ENCODE results near the gene NSMCE1.
"Not testable (repeated sequence)": the region's sequence is repeated elsewhere in the genome, so short reads cannot be mapped to it uniquely, and the experiment has no call there.

Gene NSMCE1

GRCh38 chr16:27220120-27220519 lies 48.5 kb downstream of the NSMCE1 start:
- no peak overlapping the region for H3K4me3 Mint-ChIP-seq
- H3K27ac Mint-ChIP-seq (ENCODE audit: low read depth) = no peak overlapping the region
- ATAC-seq (replicated peaks; ENCODE audit: extremely low read depth, poor library complexity, severe bottlenecking) (no peak), DNase-seq (ENCODE audit: low spot score in 2 of 2) (no peak)
- H3K9me3 Mint-ChIP-seq = no peaks in the 10 kb centered on the region
- H3K4me1 Mint-ChIP-seq = peaks cover 8% of the 10 kb centered on the region
- H3K27me3 Mint-ChIP-seq = no peaks in the 10 kb centered on the region
- H3K36me3 Mint-ChIP-seq (ENCODE audit: insufficient read depth) = peaks cover 9% of the 10 kb centered on the region

- Mint-ChIP-seq H3K27me3 (no peaks in the 10 kb centered on the region), H3K36me3 (ENCODE audit: insufficient read depth) (peaks cover 11% of the 10 kb centered on the region), H3K9me3 (no peaks in the 10 kb centered on the region), H3K27ac (ENCODE audit: low read depth) (no peak overlapping the region), H3K4me3 (no peak overlapping the region), H3K4me1 (peaks cover 5% of the 10 kb centered on the region)
- DNase-seq (ENCODE audit: low spot score in 2 of 2) = no peak
- ATAC-seq (replicated peaks; ENCODE audit: extremely low read depth, poor library complexity, severe bottlenecking) = no peak
Observed at GRCh38 chr16:27219161-27219560, 49.4 kb downstream of the NSMCE1 start.

DNA sequence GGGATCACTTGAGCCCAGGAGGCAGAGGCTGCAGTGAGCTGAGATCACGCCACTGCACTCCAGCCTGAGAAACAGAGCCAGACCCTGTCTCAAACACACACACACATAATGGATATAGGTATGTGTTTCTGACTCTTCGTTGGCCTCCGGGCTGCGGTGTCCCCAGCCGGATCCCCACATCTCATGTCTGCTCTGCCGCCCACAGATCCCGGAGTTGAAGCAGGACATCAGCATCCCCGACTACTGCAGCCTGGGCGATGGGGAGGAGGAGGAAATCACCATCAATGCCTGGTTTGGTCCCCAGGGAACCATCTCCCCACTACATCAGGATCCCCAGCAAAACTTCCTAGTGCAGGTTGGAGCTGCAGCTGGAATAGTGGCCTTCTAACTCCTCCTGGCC lies 49.8 kb downstream of the NSMCE1 start:
- Mint-ChIP-seq H3K9me3 (no peaks in the 10 kb centered on the region), H3K4me1 (peaks cover under 1% of the 10 kb centered on the region), H3K36me3 (ENCODE audit: insufficient read depth) (peaks cover 13% of the 10 kb centered on the region), H3K27me3 (no peaks in the 10 kb centered on the region), H3K4me3 (no peak overlapping the region), H3K27ac (ENCODE audit: low read depth) (no peak overlapping the region)
- ATAC-seq (replicated peaks; ENCODE audit: extremely low read depth, poor library complexity, severe bottlenecking) = no peak
- DNase-seq (ENCODE audit: low spot score in 2 of 2) = no peak

DNA sequence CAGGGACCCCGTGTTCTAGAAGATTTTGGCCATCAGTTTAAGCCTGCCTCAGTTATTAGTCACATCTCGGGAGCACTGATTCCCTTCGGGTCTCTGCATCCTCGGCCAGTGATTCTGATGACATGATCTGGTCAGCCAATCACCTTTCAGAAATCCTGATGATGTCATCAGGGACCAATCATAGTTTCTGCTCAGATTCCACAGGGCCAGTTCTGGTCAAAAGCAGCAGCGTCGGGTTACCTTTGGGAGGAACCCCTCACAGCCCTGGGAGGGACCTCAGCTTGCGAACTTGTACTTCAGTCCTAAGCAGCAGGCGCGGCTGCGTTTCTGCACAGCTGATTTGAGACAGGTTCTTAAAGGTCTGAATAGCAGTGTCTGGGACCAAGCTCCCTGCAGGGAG lies 51.3 kb downstream of the NSMCE1 start:
- Mint-ChIP-seq H3K4me3 (no peak overlapping the region), H3K27me3 (no peaks in the 10 kb centered on the region), H3K4me1 (no peaks in the 10 kb centered on the region), H3K36me3 (ENCODE audit: insufficient read depth) (peaks cover 13% of the 10 kb centered on the region), H3K27ac (ENCODE audit: low read depth) (no peak overlapping the region), H3K9me3 (no peaks in the 10 kb centered on the region)
- no peak for DNase-seq (ENCODE audit: low spot score in 2 of 2)
- no peak for ATAC-seq (replicated peaks; ENCODE audit: extremely low read depth, poor library complexity, severe bottlenecking)

DNA sequence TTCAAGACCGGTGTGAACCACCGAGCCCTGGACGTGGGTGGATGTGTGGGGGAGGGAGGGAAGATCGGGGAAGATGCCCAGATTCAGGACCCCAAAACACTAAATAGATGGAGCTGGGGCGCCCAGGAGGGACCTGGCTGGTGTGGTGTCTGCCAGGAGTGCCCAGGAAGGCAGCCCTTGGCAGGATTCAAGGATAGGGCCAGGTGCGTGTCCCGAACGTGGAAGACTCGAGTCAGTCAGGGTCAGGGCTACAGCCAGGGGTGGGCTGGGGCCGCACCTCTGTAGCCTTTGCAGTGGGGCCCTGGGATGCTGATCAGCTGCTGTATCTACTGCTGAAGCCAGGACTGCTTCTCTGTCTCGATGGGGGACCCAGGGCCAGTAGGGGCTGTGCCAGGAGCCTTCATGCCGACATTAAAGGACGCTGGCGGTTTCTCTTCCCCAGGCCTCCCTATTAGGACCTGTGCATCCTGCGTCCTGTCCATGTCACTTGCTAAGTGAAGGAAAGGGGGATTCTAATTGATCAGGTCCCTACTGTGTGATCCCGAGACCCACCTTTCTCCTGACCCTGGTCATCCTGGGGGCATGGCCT lies 52.2 kb downstream of the NSMCE1 start:
- no peak overlapping the region for H3K4me3 Mint-ChIP-seq
- H3K27me3 Mint-ChIP-seq = no peaks in the 10 kb centered on the region
- peak overlapping the region; percentile 46 for H3K27ac Mint-ChIP-seq (ENCODE audit: low read depth)
- H3K9me3 Mint-ChIP-seq = no peaks in the 10 kb centered on the region
- peaks cover 13% of the 10 kb centered on the region for H3K36me3 Mint-ChIP-seq (ENCODE audit: insufficient read depth)
- no peak for ATAC-seq (replicated peaks; ENCODE audit: extremely low read depth, poor library complexity, severe bottlenecking)
- no peak for DNase-seq (ENCODE audit: low spot score in 2 of 2)
- no peaks in the 10 kb centered on the region for H3K4me1 Mint-ChIP-seq

DNA sequence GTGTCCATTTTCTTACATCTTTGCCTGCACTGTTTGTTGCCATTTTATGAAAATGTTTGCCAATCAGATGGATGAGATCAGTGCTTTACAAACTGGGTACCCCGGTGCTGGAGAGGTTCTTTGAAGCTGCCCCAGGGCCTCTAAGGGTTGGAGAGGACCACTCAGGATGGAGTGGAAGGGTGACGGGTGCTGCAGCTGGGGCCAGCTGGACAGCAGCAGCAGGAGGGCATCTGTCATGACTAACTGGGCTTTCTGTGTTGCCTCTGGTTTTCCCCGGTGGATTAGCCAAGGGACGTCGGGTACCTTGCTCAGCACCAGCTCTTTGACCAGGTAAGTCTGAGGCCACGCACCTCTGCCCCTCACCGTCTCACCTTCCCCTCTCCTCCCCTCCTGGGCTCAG lies 52.9 kb downstream of the NSMCE1 start:
- Mint-ChIP-seq H3K4me3 (no peak overlapping the region), H3K36me3 (ENCODE audit: insufficient read depth) (peaks cover 13% of the 10 kb centered on the region), H3K4me1 (no peaks in the 10 kb centered on the region)

GRCh38 chr16:27214084-27214961 lies 54.2 kb downstream of the NSMCE1 start:
- H3K27ac Mint-ChIP-seq (ENCODE audit: low read depth) = no peak overlapping the region

More for the DNA sequence above, 52.9 kb downstream of the NSMCE1 start:
- Mint-ChIP-seq H3K9me3 (no peaks in the 10 kb centered on the region), H3K27me3 (no peaks in the 10 kb centered on the region), H3K27ac (ENCODE audit: low read depth) (peak overlapping the region; percentile 46)
- ATAC-seq (replicated peaks; ENCODE audit: extremely low read depth, poor library complexity, severe bottlenecking) = no peak
- no peak for DNase-seq (ENCODE audit: low spot score in 2 of 2)

GRCh38 chr16:27211026-27211425 lies 57.5 kb downstream of the NSMCE1 start:
- H3K27me3 Mint-ChIP-seq = no peaks in the 10 kb centered on the region
- H3K36me3 Mint-ChIP-seq (ENCODE audit: insufficient read depth) = peaks cover 10% of the 10 kb centered on the region
- no peak overlapping the region for H3K4me3 Mint-ChIP-seq
- no peak for ATAC-seq (replicated peaks; ENCODE audit: extremely low read depth, poor library complexity, severe bottlenecking)
- no peaks in the 10 kb centered on the region for H3K9me3 Mint-ChIP-seq
- no peak overlapping the region for H3K27ac Mint-ChIP-seq (ENCODE audit: low read depth)
- no peak for DNase-seq (ENCODE audit: low spot score in 2 of 2)
- no peaks in the 10 kb centered on the region for H3K4me1 Mint-ChIP-seq

More at GRCh38 chr16:27214084-27214961, 54.2 kb downstream of the NSMCE1 start:
- no peaks in the 10 kb centered on the region for H3K4me1 Mint-ChIP-seq
- DNase-seq (ENCODE audit: low spot score in 2 of 2) (no peak), ATAC-seq (replicated peaks; ENCODE audit: extremely low read depth, poor library complexity, severe bottlenecking) (no peak)
- no peaks in the 10 kb centered on the region for H3K9me3 Mint-ChIP-seq
- no peak overlapping the region for H3K4me3 Mint-ChIP-seq
- H3K36me3 Mint-ChIP-seq (ENCODE audit: insufficient read depth) = peaks cover 10% of the 10 kb centered on the region
- no peaks in the 10 kb centered on the region for H3K27me3 Mint-ChIP-seq

GRCh38 chr16:27210174-27210573 lies 58.4 kb downstream of the NSMCE1 start:
- ATAC-seq (replicated peaks; ENCODE audit: extremely low read depth, poor library complexity, severe bottlenecking) (no peak), DNase-seq (ENCODE audit: low spot score in 2 of 2) (no peak)
- no peak overlapping the region for H3K27ac Mint-ChIP-seq (ENCODE audit: low read depth)
- no peaks in the 10 kb centered on the region for H3K4me1 Mint-ChIP-seq
- H3K27me3 Mint-ChIP-seq = no peaks in the 10 kb centered on the region
- no peak overlapping the region for H3K4me3 Mint-ChIP-seq
- no peaks in the 10 kb centered on the region for H3K9me3 Mint-ChIP-seq
- H3K36me3 Mint-ChIP-seq (ENCODE audit: insufficient read depth) = peaks cover 8% of the 10 kb centered on the region

DNA sequence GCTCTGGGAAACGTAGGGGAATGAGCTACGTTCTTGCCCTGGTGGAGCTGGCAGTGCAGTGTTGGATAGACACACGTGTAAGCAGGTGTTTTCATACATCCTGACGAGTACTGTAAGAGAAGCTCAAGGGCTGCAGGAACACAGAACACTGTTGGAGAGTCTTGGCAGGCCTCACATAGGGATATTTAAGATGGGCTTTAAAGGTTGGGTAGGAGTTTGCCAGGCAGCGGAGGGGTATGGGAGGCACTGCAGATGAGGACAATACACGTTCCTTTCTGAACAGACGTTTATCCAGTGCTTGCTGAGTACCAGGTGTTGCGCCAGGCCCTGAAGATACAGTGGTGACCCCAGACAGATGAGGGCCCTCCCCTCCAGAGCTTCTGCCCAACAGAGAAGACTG lies 59.0 kb downstream of the NSMCE1 start:
- DNase-seq (ENCODE audit: low spot score in 2 of 2) (no peak), ATAC-seq (replicated peaks; ENCODE audit: extremely low read depth, poor library complexity, severe bottlenecking) (no peak)
- no peak overlapping the region for H3K27ac Mint-ChIP-seq (ENCODE audit: low read depth)
- peaks cover 5% of the 10 kb centered on the region for H3K36me3 Mint-ChIP-seq (ENCODE audit: insufficient read depth)
- H3K4me1 Mint-ChIP-seq = peaks cover under 1% of the 10 kb centered on the region
- H3K4me3 Mint-ChIP-seq = no peak overlapping the region
- no peaks in the 10 kb centered on the region for H3K9me3 Mint-ChIP-seq
- H3K27me3 Mint-ChIP-seq = no peaks in the 10 kb centered on the region

DNA sequence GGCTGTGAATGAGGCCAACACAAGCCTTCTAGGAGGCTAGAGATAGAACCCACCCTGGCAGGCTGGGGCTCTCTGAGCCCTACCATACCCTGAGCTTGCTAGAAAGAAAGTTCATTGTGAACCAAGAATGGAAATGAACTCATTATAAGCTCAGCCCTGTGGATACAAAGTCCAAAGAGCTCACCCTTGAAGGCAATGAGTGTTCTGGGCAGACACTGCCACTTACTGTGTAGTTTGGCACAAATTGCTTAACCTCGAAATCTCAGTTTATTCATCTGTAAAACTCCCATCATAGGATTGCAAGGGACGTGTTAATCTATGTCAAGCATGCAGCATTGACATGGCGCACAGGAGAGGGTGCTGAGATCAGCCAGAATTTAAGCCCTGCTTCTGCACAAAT lies 59.8 kb downstream of the NSMCE1 start:
- peaks cover 8% of the 10 kb centered on the region for H3K4me1 Mint-ChIP-seq
- no peaks in the 10 kb centered on the region for H3K27me3 Mint-ChIP-seq
- H3K27ac Mint-ChIP-seq (ENCODE audit: low read depth) = no peak overlapping the region
- peaks cover 4% of the 10 kb centered on the region for H3K36me3 Mint-ChIP-seq (ENCODE audit: insufficient read depth)
- ATAC-seq (replicated peaks; ENCODE audit: extremely low read depth, poor library complexity, severe bottlenecking) = no peak
- H3K9me3 Mint-ChIP-seq = no peaks in the 10 kb centered on the region
- no peak overlapping the region for H3K4me3 Mint-ChIP-seq
- no peak for DNase-seq (ENCODE audit: low spot score in 2 of 2)

- ATAC-seq (replicated peaks; ENCODE audit: extremely low read depth, poor library complexity, severe bottlenecking) (no peak), DNase-seq (ENCODE audit: low spot score in 2 of 2) (no peak)
- peaks cover 9% of the 10 kb centered on the region for H3K36me3 Mint-ChIP-seq (ENCODE audit: insufficient read depth)
- H3K27ac Mint-ChIP-seq (ENCODE audit: low read depth) = no peak overlapping the region
- H3K27me3 Mint-ChIP-seq = no peaks in the 10 kb centered on the region
- no peaks in the 10 kb centered on the region for H3K9me3 Mint-ChIP-seq
- no peak overlapping the region for H3K4me3 Mint-ChIP-seq
- peaks cover 10% of the 10 kb centered on the region for H3K4me1 Mint-ChIP-seq
Observed at GRCh38 chr16:27208081-27208680, 60.4 kb downstream of the NSMCE1 start.

- H3K36me3 Mint-ChIP-seq (ENCODE audit: insufficient read depth); H3K27me3 Mint-ChIP-seq; DNase-seq (ENCODE audit: low spot score in 2 of 2); H3K4me3 Mint-ChIP-seq; H3K27ac Mint-ChIP-seq (ENCODE audit: low read depth); ATAC-seq (replicated peaks; ENCODE audit: extremely low read depth, poor library complexity, severe bottlenecking); H3K9me3 Mint-ChIP-seq: not testable (repeated sequence)
- H3K4me1 Mint-ChIP-seq = peaks cover 11% of the 10 kb centered on the region
Observed at GRCh38 chr16:27207121-27207520, 61.5 kb downstream of the NSMCE1 start.

Measured in central memory CD8-positive, alpha-beta T cell (primary cell).